Neural cell (in vitro differentiated cells): ENCODE results near the gene MFSD6L. TPM values are rescaled to one million over a fixed set of nuclear protein-coding genes. Genes with fewer than 3 reads are reported as not detected.

Experiments used
- H2AFZ ChIP-seq: fragments of 200-600, 300-800 bp; sonication (generic), shearing (Covaris generic); 2 replicates; pipeline ENCODE4 v1.6.0; 2014; ENCODE audit warnings: low read depth, mild to moderate bottlenecking, antibody characterized with exemption, low read length, moderate library complexity
- H3F3A ChIP-seq: fragments of 200-600 bp; shearing (Covaris generic); 2 replicates; pipeline ENCODE4 v1.6.1; 2016; ENCODE audit warnings: mild to moderate bottlenecking, moderate library complexity, mixed read lengths, antibody characterized with exemption, low read length; ENCODE audit not compliant: insufficient read depth, poor library complexity, severe bottlenecking
- H3K27ac ChIP-seq: fragments of 200-600, 300-800 bp; sonication (generic), shearing (Covaris generic); 2 replicates; pipeline ENCODE4 v1.5.1; 2014; ENCODE audit warnings: mild to moderate bottlenecking, low read length, moderate library complexity
- H3K27me3 ChIP-seq: fragments of 300-800, 200-600 bp; sonication (generic), shearing (Covaris generic); 2 replicates; pipeline ENCODE4 v1.6.0; 2014; ENCODE audit warnings: mild to moderate bottlenecking, low read depth, low read length, moderate library complexity; ENCODE audit not compliant: insufficient read depth
- H3K36me3 ChIP-seq: fragments of 300-800, 200-600 bp; sonication (generic), shearing (Covaris generic); 2 replicates; pipeline ENCODE4 v1.5.1; 2014; ENCODE audit warnings: mild to moderate bottlenecking, antibody characterized with exemption, low read length, moderate library complexity; ENCODE audit not compliant: insufficient read depth
- H3K4me2 ChIP-seq: fragments of 300-800, 200-600 bp; sonication (generic), shearing (Covaris generic); 2 replicates; pipeline ENCODE4 v1.6.0; 2014; ENCODE audit warnings: mild to moderate bottlenecking, low read length
- H3K4me3 ChIP-seq: fragments of 300-800, 200-600 bp; sonication (generic), shearing (Covaris generic); 2 replicates; pipeline ENCODE4 v1.5.1; 2014; ENCODE audit warnings: mild to moderate bottlenecking, low read length, moderate library complexity
- H3K79me2 ChIP-seq: fragments of 200-600 bp; shearing (Covaris generic); replicated peaks from 2 replicates; pipeline ENCODE4 v1.6.0; 2014; ENCODE audit warnings: mild to moderate bottlenecking, low read length, moderate library complexity; ENCODE audit not compliant: insufficient read depth
- H3K9ac ChIP-seq: fragments of 300-800, 200-600 bp; sonication (generic), shearing (Covaris generic); 2 replicates; pipeline ENCODE4 v1.6.1; 2016; ENCODE audit warnings: mild to moderate bottlenecking, low read length, mixed read lengths
- H3K9me2 ChIP-seq: fragments of 200-600 bp; shearing (Covaris generic); 2 replicates; pipeline ENCODE4 v1.6.1; 2016; ENCODE audit warnings: mild to moderate bottlenecking, low read length, mixed read lengths; ENCODE audit not compliant: insufficient read depth
- H3K9me3 ChIP-seq: fragments of 200-600, 300-800 bp; sonication (generic), shearing (Covaris generic); 2 replicates; pipeline ENCODE4 v1.6.1; 2016; ENCODE audit warnings: mild to moderate bottlenecking, mixed run types, low read length, moderate library complexity, mixed read lengths
- H4K20me1 ChIP-seq: fragments of 200-600 bp; shearing (Covaris generic); 2 replicates; pipeline ENCODE4 v1.6.1; 2016; ENCODE audit warnings: mild to moderate bottlenecking, mixed run types; ENCODE audit not compliant: insufficient read depth
- CTCF ChIP-seq: fragments of 450-650 bp; IDR thresholded peaks from 2 replicates; pipeline ENCODE4 v1.5.1; 2014; ENCODE audit warnings: antibody characterized with exemption, mild to moderate bottlenecking, moderate library complexity; ENCODE audit not compliant: poor library complexity, severe bottlenecking
- EP300 ChIP-seq: fragments of 450-650 bp; conservative IDR thresholded peaks from 2 replicates; pipeline ENCODE4 v1.6.1; 2014; ENCODE audit warnings: antibody characterized with exemption, mild to moderate bottlenecking, moderate library complexity; ENCODE audit not compliant: poor library complexity, severe bottlenecking
- EZH2 ChIP-seq: fragments of 200-600, 300-800 bp; shearing (Covaris generic), sonication (generic); IDR thresholded peaks from 2 replicates; pipeline ENCODE4 v1.6.1; 2014; ENCODE audit warnings: antibody characterized with exemption, low read length, borderline replicate concordance, mild to moderate bottlenecking; ENCODE audit not compliant: insufficient read depth, poor library complexity, severe bottlenecking
- MXI1 ChIP-seq: fragments of 450-650 bp; conservative IDR thresholded peaks from 2 replicates; pipeline ENCODE4 v1.6.1; 2014; ENCODE audit warnings: antibody characterized with exemption, mild to moderate bottlenecking; ENCODE audit not compliant: poor library complexity, severe bottlenecking
- POLR2AphosphoS5 ChIP-seq: IDR thresholded peaks from 2 replicates; pipeline ENCODE4 v1.6.1; 2012
- RAD21 ChIP-seq: fragments of 450-650 bp; conservative IDR thresholded peaks from 2 replicates; pipeline ENCODE4 v1.6.1; 2014; ENCODE audit warnings: antibody characterized with exemption, mild to moderate bottlenecking, moderate library complexity
- REST ChIP-seq: IDR thresholded peaks from 2 replicates; pipeline ENCODE4 v1.6.1; 2012; ENCODE audit warnings: borderline replicate concordance
- SMC3 ChIP-seq: fragments of 450-650 bp; conservative IDR thresholded peaks from 2 replicates; pipeline ENCODE4 v1.6.1; 2014; ENCODE audit warnings: antibody characterized with exemption, mild to moderate bottlenecking, moderate library complexity; ENCODE audit not compliant: poor library complexity
- TAF1 ChIP-seq: IDR thresholded peaks from 2 replicates; pipeline ENCODE4 v1.6.1; 2012; ENCODE audit warnings: low read depth
- polyA plus RNA-seq: library from polyadenylated mRNA; depleted of rRNA; stranded (reverse); fragments of >200 nt; gene quantifications from 2 replicates; pipeline ENCODE4 v1.2.3, GENCODE V29; 2014

MFSD6L gene
- polyA plus RNA-seq, 1 donor from 2014 or later, result not detected

- Histone ChIP-seq H3K9me2 (no peaks in the 10 kb centered on the region), H3K27me3 (no peaks in the 10 kb centered on the region), H3K27ac (no peak overlapping the region), H3K4me3 (no peak overlapping the region), H2AFZ (no peak overlapping the region), H4K20me1 (no peaks in the 10 kb centered on the region), H3K9ac (no peak overlapping the region), H3K36me3 (no peaks in the 10 kb centered on the region), H3F3A (no peaks in the 10 kb centered on the region), H3K79me2 (no peaks in the 10 kb centered on the region), H3K4me2 (no peak overlapping the region), H3K9me3 (no peaks in the 10 kb centered on the region)
- TF ChIP-seq MXI1 (no peak), EP300 (no peak), RAD21 (no peak), TAF1 (no peak), POLR2AphosphoS5 (no peak), CTCF (no peak), SMC3 (no peak), EZH2 (no peak), REST (no peak)
Observed at GRCh38 chr17:8832711-8833352, 33.7 kb upstream of the MFSD6L start.

- no peak overlapping the region for H3K9ac ChIP-seq
- H3K79me2 ChIP-seq, result no peaks in the 10 kb centered on the region
- no peak overlapping the region for H2AFZ ChIP-seq
- H3K9me2 ChIP-seq, result no peaks in the 10 kb centered on the region
- H3K36me3 ChIP-seq, result no peaks in the 10 kb centered on the region
- no peaks in the 10 kb centered on the region for H3K9me3 ChIP-seq
- TF ChIP-seq EZH2, result no peak
- TF ChIP-seq TAF1, result no peak
- no peak for TF ChIP-seq SMC3
- no peak for TF ChIP-seq POLR2AphosphoS5
- TF ChIP-seq CTCF, result no peak
- TF ChIP-seq EP300, result no peak
- TF ChIP-seq REST, result no peak
- TF ChIP-seq RAD21, result no peak
- no peak for TF ChIP-seq MXI1
- H3K27ac ChIP-seq, result no peak overlapping the region
- no peaks in the 10 kb centered on the region for H3K27me3 ChIP-seq
- H3F3A ChIP-seq, result no peaks in the 10 kb centered on the region
- no peak overlapping the region for H3K4me3 ChIP-seq
- H4K20me1 ChIP-seq, result no peaks in the 10 kb centered on the region
- H3K4me2 ChIP-seq, result no peak overlapping the region
Observed at GRCh38 chr17:8831234-8831849, 32.2 kb upstream of the MFSD6L start.
